Tibial artery (tissue), 4 donors: ENCODE data around the gene IHH.

ENCODE experiments used
- DNase-seq, 2 donors: peaks; one replicate each; pipeline ENCODE4 v3.0.0-alpha.2; 2019
- H3K27ac ChIP-seq, 2 donors: fragments of 200-600 bp; sonication (generic) in 1 of 2; 1 replicate in 1 of 2; 2 replicates in 1 of 2; pipeline ENCODE4 v1.5.1; 2018 to 2019; ENCODE audit warnings: mild to moderate bottlenecking in 1 of 2
- H3K27me3 ChIP-seq, 2 donors: fragments of 200-600 bp; sonication (generic) in 1 of 2; one replicate each; pipeline versions ENCODE4 v1.5.1 to v1.6.0; 2016 to 2019
- H3K36me3 ChIP-seq, 3 donors: fragments of 200-600 bp; sonication (generic) in 2 of 3; one replicate each; pipeline ENCODE4 v1.5.1; 2016 to 2019; ENCODE audit warnings: mild to moderate bottlenecking in 2 of 3
- H3K4me1 ChIP-seq, 4 donors: fragments of 200-600 bp; sonication (generic) in 2 of 4; 1 replicate in 3 of 4; 2 replicates in 1 of 4; pipeline ENCODE4 v1.5.1; 2016 to 2019
- H3K4me3 ChIP-seq, 2 donors: fragments of 200-600 bp; sonication (generic) in 1 of 2; 1 replicate in 1 of 2; 2 replicates in 1 of 2; pipeline ENCODE4 v1.5.1; 2018 to 2019; ENCODE audit warnings: mild to moderate bottlenecking in 2 of 2
- H3K9me3 ChIP-seq, 3 donors: fragments of 200-600 bp; sonication (generic) in 1 of 3; one replicate each; pipeline ENCODE4 v1.5.1; 2016 to 2019
- CTCF ChIP-seq, 2 experiments: fragments of 200-600 bp in 1 of 2; fragments of 450-650 bp in 1 of 2; IDR thresholded peaks; one replicate each; pipeline ENCODE4 v1.5.1; 2017 to 2019; ENCODE audit warnings: antibody characterized with exemption in 2 of 2, mild to moderate bottlenecking in 1 of 2, moderate library complexity in 1 of 2
- intact Hi-C: fragments of 100-400 bp; cut with DNase I; formaldehyde crosslinking; loops from one replicate; pipeline ENCODE4 v1.15.0; 2023; ENCODE audit warnings: low total_unique reads

IHH gene

GRCh38 chr2:219031005-219031738 is 29.5 kb downstream of the IHH start:
- H3K36me3 ChIP-seq, result no peaks in the 10 kb centered on the region
- H3K9me3 ChIP-seq, result no peaks in the 10 kb centered on the region
- TF ChIP-seq CTCF (IDR thresholded peaks at IDR 0.05), result no peak
- intact Hi-C loops, result no loop called here
- H3K27ac ChIP-seq, result no peak overlapping the region
- no peak for DNase-seq
- H3K4me3 ChIP-seq, result no peak overlapping the region
- no peaks in the 10 kb centered on the region for H3K4me1 ChIP-seq
- peaks cover 0 to 54% of the 10 kb centered on the region in 2 donors for H3K27me3 ChIP-seq

GRCh38 chr2:219030177-219030940 is 30.4 kb downstream of the IHH start:
- no peaks in the 10 kb centered on the region for H3K36me3 ChIP-seq
- no peak for DNase-seq
- intact Hi-C loops, result no loop called here
- H3K27me3 ChIP-seq, result peaks cover 0 to 56% of the 10 kb centered on the region in 2 donors
- H3K4me1 ChIP-seq, result no peaks in the 10 kb centered on the region
- no peak overlapping the region for H3K27ac ChIP-seq
- H3K9me3 ChIP-seq, result no peaks in the 10 kb centered on the region
- no peak overlapping the region for H3K4me3 ChIP-seq
- TF ChIP-seq CTCF (IDR thresholded peaks at IDR 0.05), result no peak

- no peak overlapping the region for H3K4me3 ChIP-seq
- DNase-seq, result peak; percentile 79 to 83
- no peak overlapping the region for H3K27ac ChIP-seq
- TF ChIP-seq CTCF (IDR thresholded peaks at IDR 0.05), result peak; percentile 87 to 98
- no peaks in the 10 kb centered on the region for H3K36me3 ChIP-seq
- no peaks in the 10 kb centered on the region for H3K9me3 ChIP-seq
- no peaks in the 10 kb centered on the region for H3K4me1 ChIP-seq
- peaks cover 0 to 62% of the 10 kb centered on the region in 2 donors for H3K27me3 ChIP-seq
- intact Hi-C loops, result no loop called here
Observed at GRCh38 chr2:219029829-219030165, 30.9 kb downstream of the IHH start.

GRCh38 chr2:219028996-219029828 is 31.5 kb downstream of the IHH start:
- no peak for TF ChIP-seq CTCF (IDR thresholded peaks at IDR 0.05)
- H3K27ac ChIP-seq, result no peak overlapping the region
- H3K4me3 ChIP-seq, result no peak overlapping the region
- peaks cover 0 to 68% of the 10 kb centered on the region in 2 donors for H3K27me3 ChIP-seq
- intact Hi-C loops, result no loop called here
- no peak for DNase-seq
- H3K36me3 ChIP-seq, result no peaks in the 10 kb centered on the region
- H3K9me3 ChIP-seq, result no peaks in the 10 kb centered on the region
- no peaks in the 10 kb centered on the region for H3K4me1 ChIP-seq

- TF ChIP-seq CTCF (IDR thresholded peaks at IDR 0.05), result no peak
- Histone ChIP-seq H3K27ac (no peak overlapping the region), H3K27me3 (peaks cover 0 to 77% of the 10 kb centered on the region in 2 donors), H3K9me3 (no peaks in the 10 kb centered on the region), H3K4me3 (no peak overlapping the region), H3K36me3 (no peaks in the 10 kb centered on the region), H3K4me1 (no peaks in the 10 kb centered on the region)
- intact Hi-C loops, result no loop called here
- DNase-seq, result no peak
Observed at GRCh38 chr2:219028141-219028540, 32.6 kb downstream of the IHH start.
